Spleen (tissue), 7 donors: Measurements from ENCODE around the gene SLC26A2.

Source experiments
- CTCF ChIP-seq, 11 experiments: fragments of 200-600 bp in 7 of 11; fragments of 450-650 bp in 4 of 11; sonication (generic) in 4 of 11; IDR thresholded peaks in 8 of 11; conservative IDR thresholded peaks in 3 of 11; 1 replicate in 7 of 11; 2 replicates in 4 of 11; pipeline versions ENCODE4 v1.4.0 to v1.8.0; 2016 to 2021; ENCODE audit warnings: antibody characterized with exemption in 11 of 11, inconsistent platforms in 4 of 11, mild to moderate bottlenecking in 1 of 11
- POLR2A ChIP-seq, 3 donors: fragments of 450-650 bp; IDR thresholded peaks; one replicate each; pipeline ENCODE4 v1.5.1; 2017; ENCODE audit warnings: antibody characterized with exemption in 3 of 3, mild to moderate bottlenecking in 1 of 3
- donor health status: DM: no; HTN: no; CAD: no; lungs with moderate emphysema.
- donor health status: DM: no; HTN: no; CAD: no.
- donor health status: DM: no; HTN: no; CAD: no.

GRCh38 chr5:150033334-150033733, 72.8 kb downstream of the SLC26A2 start:
- TF ChIP-seq CTCF (IDR thresholded peaks at IDR 0.05 in 8 of 11, conservative IDR thresholded peaks at IDR 0.05 in 3 of 11) = no peak
- TF ChIP-seq POLR2A (IDR thresholded peaks at IDR 0.05) = no peak
